HG02973 (cell line): ENCODE results near the gene PTCD1.
"Not testable (repeated sequence)": the region's sequence is repeated elsewhere in the genome, so short reads cannot be mapped to it uniquely, and the experiment has no call there.

Source experiments
- ATAC-seq: cut with Tn5 transposase; IDR thresholded peaks from one replicate; pipeline ENCODE4 v1.9.1; 2021; ENCODE audit warnings: moderate library complexity; ENCODE audit not compliant: unreplicated experiment

The PTCD1 gene

GRCh38 chr7:99390941-99391602, 47.5 kb downstream of the PTCD1 start:
- ATAC-seq: no peak

GRCh38 chr7:99389772-99390171, 48.8 kb downstream of the PTCD1 start:
- ATAC-seq: no peak

- ATAC-seq: no peak
These were observed 50.7 kb downstream of the PTCD1 start for GRCh38 chr7:99387912-99388311.

DNA sequence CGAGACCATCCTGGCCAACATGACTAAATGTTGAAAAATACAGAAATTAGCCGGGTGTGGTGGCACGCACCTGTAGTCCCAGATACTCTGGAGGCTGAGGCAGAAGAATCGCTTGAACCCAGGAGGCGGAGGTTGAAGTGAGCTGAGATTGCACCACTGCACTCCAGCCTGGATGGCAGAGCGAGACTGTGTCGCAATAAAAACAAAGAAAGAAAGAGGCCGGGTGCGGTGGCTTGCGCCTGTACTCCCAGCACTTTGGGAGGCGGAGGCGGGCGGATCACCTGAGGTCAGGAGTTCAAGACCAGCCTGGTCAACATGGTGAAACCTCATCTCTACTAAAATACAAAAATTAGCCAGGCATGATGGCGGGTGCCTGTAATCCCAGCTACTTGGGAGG, 51.4 kb downstream of the PTCD1 start:
- ATAC-seq: not testable (repeated sequence)

- ATAC-seq: no peak
These were observed 51.9 kb downstream of the PTCD1 start for GRCh38 chr7:99386584-99387238.

GRCh38 chr7:99385564-99385963, 53.0 kb downstream of the PTCD1 start:
- no peak for ATAC-seq

DNA sequence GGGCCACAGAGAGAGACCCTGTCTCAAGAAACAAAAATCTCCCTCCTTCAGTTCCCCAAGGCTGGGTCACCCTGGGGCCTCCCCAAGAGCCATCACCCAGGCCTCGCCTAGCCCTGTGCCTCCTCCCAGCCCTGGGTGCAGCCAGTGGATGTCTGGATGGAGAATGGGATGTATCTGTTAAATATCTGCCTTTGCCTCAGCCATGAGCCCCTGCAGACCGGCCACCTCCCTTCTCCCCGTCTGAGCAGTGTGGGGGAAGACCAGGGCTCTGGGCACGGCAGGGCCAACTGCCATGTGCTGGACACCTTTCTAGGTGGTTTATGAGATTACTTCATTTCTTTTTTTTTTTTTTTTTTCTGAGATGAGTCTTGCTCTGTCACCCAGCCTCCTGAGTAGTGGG, 54.1 kb downstream of the PTCD1 start:
- ATAC-seq: no peak

- no peak for ATAC-seq
These were observed 54.7 kb downstream of the PTCD1 start for GRCh38 chr7:99383791-99384370.

DNA sequence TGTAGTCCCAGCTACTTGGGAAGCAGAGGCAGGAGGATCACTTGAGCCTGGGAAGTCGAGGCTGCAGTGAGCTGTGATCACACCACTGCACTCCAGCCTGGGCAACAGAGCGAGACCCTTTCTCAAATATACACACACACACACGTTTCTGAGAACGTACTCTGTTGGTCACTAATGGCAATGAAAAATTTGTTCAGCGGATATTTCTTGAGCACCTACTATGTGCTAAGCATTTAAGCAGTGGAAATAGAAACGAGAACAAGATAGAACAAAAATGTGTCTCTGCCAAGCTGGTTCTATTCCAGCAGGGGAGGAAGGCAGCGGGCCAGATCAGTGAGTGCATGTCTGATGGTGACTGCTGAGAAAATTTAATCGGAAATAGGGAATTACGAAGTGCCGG, 55.4 kb downstream of the PTCD1 start:
- ATAC-seq: no peak

DNA sequence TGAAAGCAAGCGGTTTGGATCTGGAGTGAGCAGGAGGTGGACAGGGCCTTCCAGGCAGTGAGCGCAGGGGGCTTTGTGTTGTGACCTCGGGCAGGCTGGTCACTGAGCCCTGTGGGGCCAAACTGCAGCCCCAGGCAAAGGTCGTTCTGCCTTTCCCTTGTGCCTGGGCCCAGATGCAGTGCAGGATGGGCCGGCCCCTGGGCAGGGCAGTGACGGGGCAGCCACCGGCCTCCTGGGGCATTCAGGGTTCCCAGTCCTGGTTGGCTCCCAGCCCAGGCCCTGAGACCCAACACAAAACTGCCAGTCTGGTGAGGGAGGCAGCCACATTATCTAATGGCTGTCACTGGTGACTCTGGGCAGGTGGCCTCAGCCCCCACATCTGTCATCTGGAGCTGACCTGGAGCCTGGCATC, 56.9 kb downstream of the PTCD1 start:
- ATAC-seq: no peak

- peak; percentile 71 for ATAC-seq
These were observed 57.6 kb downstream of the PTCD1 start for GRCh38 chr7:99380823-99381663.

- no peak for ATAC-seq
These were observed 58.4 kb downstream of the PTCD1 start for GRCh38 chr7:99380032-99380822.

- ATAC-seq: not testable (repeated sequence)
These were observed 58.9 kb downstream of the PTCD1 start for GRCh38 chr7:99379693-99380031.

- ATAC-seq: no peak
These were observed 59.5 kb downstream of the PTCD1 start for GRCh38 chr7:99379043-99379577.

GRCh38 chr7:99375070-99375807, 63.4 kb downstream of the PTCD1 start:
- ATAC-seq: peak; percentile 36

GRCh38 chr7:99374111-99375064, 64.2 kb downstream of the PTCD1 start, which contains the start of gene ARPC1B:
ARPC1B (plus strand) TSS chr7:99374730; CDS start chr7:99385715, 10,985 bp downstream.
- ATAC-seq: peak; percentile 44

DNA sequence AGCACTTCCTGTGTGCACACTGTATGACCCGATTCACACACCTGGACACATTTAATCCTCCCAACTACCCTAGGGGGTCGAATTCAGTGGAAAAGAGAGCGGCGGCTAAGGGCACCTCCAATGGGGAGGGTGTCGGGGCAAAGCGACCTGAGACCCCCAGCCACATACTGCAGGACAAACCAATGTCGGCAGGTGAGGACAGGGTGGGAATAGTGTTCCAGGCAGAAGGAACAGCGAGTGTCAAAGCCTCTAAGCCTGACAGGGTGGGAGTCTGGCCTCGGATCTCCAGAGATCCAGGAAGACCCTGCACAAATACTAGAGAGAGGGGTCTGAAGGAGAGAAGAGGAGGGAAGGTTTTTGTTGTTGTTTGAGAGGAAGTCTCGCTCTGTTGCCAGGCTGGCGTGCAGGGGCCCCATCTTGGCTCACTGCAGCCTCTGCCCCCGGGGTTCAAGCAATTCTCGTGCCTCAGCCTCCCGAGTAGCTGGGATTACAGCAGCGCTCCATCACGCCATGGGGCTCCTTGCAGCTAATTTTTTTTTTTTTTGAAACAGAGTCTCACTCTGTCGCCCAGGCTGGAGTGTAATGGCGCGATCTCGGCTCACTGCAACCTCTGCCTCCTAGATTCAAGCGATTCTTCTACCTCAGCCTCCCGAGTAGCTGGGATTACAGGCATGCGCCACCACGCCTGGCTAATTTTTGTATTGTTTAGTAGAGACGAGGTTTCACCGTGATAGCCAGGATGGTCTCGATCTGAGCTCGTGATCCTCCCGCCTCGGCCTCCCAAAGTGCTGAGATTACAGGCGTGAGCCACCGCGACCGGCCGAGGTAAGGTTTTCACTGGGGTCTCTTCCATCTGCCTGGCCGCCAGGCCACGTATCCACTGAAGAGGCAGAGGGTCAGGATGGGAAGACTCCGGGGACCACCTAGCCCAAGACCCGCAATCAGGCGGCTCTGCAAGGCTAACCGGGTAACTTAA, 65.2 kb downstream of the PTCD1 start:
- no peak for ATAC-seq
